ENCODE results near the gene ICA1. TPM values are rescaled to one million over a fixed set of nuclear protein-coding genes. Genes with fewer than 3 reads are reported as not detected.

The ICA1 gene
- total RNA-seq, 2 experiments from 2014 or later: 0.34 to 1.3 TPM

GRCh38 chr7:8236780-8237407 is 25.1 kb downstream of the ICA1 start:
- H3K9me3 Mint-ChIP-seq: no peaks in the 10 kb centered on the region
- peaks cover 12% of the 10 kb centered on the region for H3K27me3 Mint-ChIP-seq
- H3K4me1 Mint-ChIP-seq (ENCODE audit: low read depth): no peaks in the 10 kb centered on the region
- ChIA-PET POLR2A (no interaction called here), CTCF (interaction anchor here (1.6 kb wide), 1 partner anchor 58 kb away, joined by 6 read pairs; no protein-coding TSS in a partner anchor)
- no peak overlapping the region for H3K4me3 Mint-ChIP-seq
- no peak for TF ChIP-seq CTCF (IDR thresholded peaks at IDR 0.05)
- DNase-seq (no peak), ATAC-seq (no peak)
- intact Hi-C loops (cut with micrococcal nuclease): no loop called here
- H3K27ac Mint-ChIP-seq: no peak overlapping the region
- H3K36me3 Mint-ChIP-seq (ENCODE audit: low read depth): no peaks in the 10 kb centered on the region

GRCh38 chr7:8232999-8233847 is 28.7 kb downstream of the ICA1 start:
- no peaks in the 10 kb centered on the region for H3K9me3 Mint-ChIP-seq
- ChIA-PET POLR2A (no interaction called here), CTCF (interaction anchor here (0.9 kb wide), 1 partner anchor 63 kb away, joined by 3 read pairs; no protein-coding TSS in a partner anchor)
- no peak overlapping the region for H3K27ac Mint-ChIP-seq
- peaks cover 13% of the 10 kb centered on the region for H3K27me3 Mint-ChIP-seq
- ATAC-seq (peak; percentile 75), DNase-seq (no peak)
- no peak for TF ChIP-seq CTCF (IDR thresholded peaks at IDR 0.05)
- intact Hi-C loops (cut with micrococcal nuclease): no loop called here
- H3K4me1 Mint-ChIP-seq (ENCODE audit: low read depth): no peaks in the 10 kb centered on the region
- no peak overlapping the region for H3K4me3 Mint-ChIP-seq
- H3K36me3 Mint-ChIP-seq (ENCODE audit: low read depth): no peaks in the 10 kb centered on the region

GRCh38 chr7:8229927-8230326 is 32.0 kb downstream of the ICA1 start:
- DNase-seq (no peak), ATAC-seq (no peak)
- ChIA-PET POLR2A (no interaction called here), CTCF (no interaction called here)
- Mint-ChIP-seq H3K4me3 (no peak overlapping the region), H3K4me1 (ENCODE audit: low read depth) (no peaks in the 10 kb centered on the region), H3K27me3 (peaks cover 12% of the 10 kb centered on the region), H3K27ac (no peak overlapping the region), H3K9me3 (no peaks in the 10 kb centered on the region), H3K36me3 (ENCODE audit: low read depth) (no peaks in the 10 kb centered on the region)
- intact Hi-C loops (cut with micrococcal nuclease): no loop called here
- TF ChIP-seq CTCF (IDR thresholded peaks at IDR 0.05): no peak

GRCh38 chr7:8228766-8229674 is 32.9 kb downstream of the ICA1 start:
- Mint-ChIP-seq H3K4me3 (no peak overlapping the region), H3K27me3 (peaks cover 10% of the 10 kb centered on the region), H3K9me3 (no peaks in the 10 kb centered on the region), H3K27ac (no peak overlapping the region), H3K36me3 (ENCODE audit: low read depth) (no peaks in the 10 kb centered on the region), H3K4me1 (ENCODE audit: low read depth) (no peaks in the 10 kb centered on the region)
- intact Hi-C loops (cut with micrococcal nuclease): no loop called here
- no peak for TF ChIP-seq CTCF (IDR thresholded peaks at IDR 0.05)
- DNase-seq (no peak), ATAC-seq (no peak)
- POLR2A ChIA-PET: interaction anchor here (1.2 kb wide), 1 partner anchor 31 kb away, joined by 3 read pairs; no protein-coding TSS in a partner anchor
- CTCF ChIA-PET: no interaction called here

Data from activated CD8-positive, alpha-beta T cell treated with anti-CD3 and anti-CD28 coated beads for 36 hours (primary cell).